C4-2B (cell line): ENCODE data around the gene TBC1D22A.

Experiments
- CTCF ChIP-seq: fragments of 450-650 bp; conservative IDR thresholded peaks from 2 replicates; pipeline ENCODE4 v1.5.1; 2017; ENCODE audit warnings: mild to moderate bottlenecking
- ZFX ChIP-seq: fragments of 450-650 bp; IDR thresholded peaks from 2 replicates; pipeline ENCODE4 v1.6.1; 2017

DNA sequence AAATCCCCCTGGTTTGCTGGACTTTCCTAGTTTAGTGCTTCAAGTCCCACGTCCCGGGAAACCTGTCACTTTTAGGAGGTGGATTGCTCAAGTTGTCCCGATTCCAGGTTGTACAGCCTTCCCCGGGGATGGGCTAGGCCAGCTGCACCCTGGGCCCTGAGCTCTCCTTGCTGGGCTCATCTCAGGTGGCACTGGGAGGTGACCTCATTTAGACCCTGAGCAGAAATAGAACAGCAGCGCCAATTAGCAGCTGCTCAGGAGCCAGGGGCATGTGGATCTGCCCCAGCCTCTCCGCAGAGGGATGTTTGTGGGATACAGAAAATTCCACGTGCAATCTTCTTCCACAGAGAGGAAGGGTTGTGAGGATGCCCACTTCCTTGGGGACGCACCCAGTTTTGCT is 14.8 kb upstream of the TBC1D22A start:
- no peak for TF ChIP-seq CTCF
- no peak for TF ChIP-seq ZFX
